Naive B cell (primary cell): Measurements from ENCODE around the gene CNTN1. TPM values are rescaled to one million over a fixed set of nuclear protein-coding genes. Genes with fewer than 3 reads are reported as not detected.

ENCODE experiments used
- ATAC-seq, 2 donors: fragments of 150-1000 bp; cut with Tn5 transposase; 2 replicates each; pipeline ENCODE4 v1.10.0; 2021; ENCODE audit warnings: low read depth in 2 of 2, mild to moderate bottlenecking in 2 of 2, moderate library complexity in 2 of 2
- DNase-seq: peaks from one replicate; pipeline ENCODE4 v3.0.0; 2022
- H3K27ac Mint-ChIP-seq, 6 donors: one replicate each; pipeline ENCODE4 v1.8.0; 2020 to 2022; ENCODE audit warnings: mild to moderate bottlenecking in 6 of 6, mixed read lengths in 6 of 6, moderate library complexity in 5 of 6, inconsistent platforms in 2 of 6
- H3K27me3 Mint-ChIP-seq, 3 donors: one replicate each; pipeline ENCODE4 v1.8.0; 2021 to 2022; ENCODE audit warnings: mixed read lengths in 3 of 3, mild to moderate bottlenecking in 1 of 3
- H3K36me3 Mint-ChIP-seq, 2 donors: one replicate each; pipeline ENCODE4 v1.8.0; 2020 to 2022; ENCODE audit warnings: mixed read lengths in 2 of 2, inconsistent platforms in 1 of 2, mild to moderate bottlenecking in 1 of 2
- H3K4me1 Mint-ChIP-seq, 3 donors: one replicate each; pipeline ENCODE4 v1.8.0; 2020 to 2022; ENCODE audit warnings: mixed read lengths in 3 of 3, inconsistent platforms in 1 of 3, mild to moderate bottlenecking in 1 of 3, moderate library complexity in 1 of 3
- H3K4me3 Mint-ChIP-seq, 8 donors: one replicate each; pipeline ENCODE4 v1.8.0; 2020 to 2022; ENCODE audit warnings: mild to moderate bottlenecking in 8 of 8, mixed read lengths in 8 of 8, moderate library complexity in 8 of 8, inconsistent platforms in 2 of 8
- H3K9me3 Mint-ChIP-seq, 7 donors: one replicate each; pipeline ENCODE4 v1.8.0; 2020 to 2022; ENCODE audit warnings: mixed read lengths in 7 of 7, mild to moderate bottlenecking in 5 of 7, inconsistent platforms in 2 of 7, moderate library complexity in 1 of 7
- polyA plus RNA-seq, 6 donors: library from polyadenylated mRNA; unstranded; fragments of 300-500 nt; fragmentation: Illumina TruSeq; gene quantifications; one replicate each; pipeline ENCODE4 v1.2.3, GENCODE V29; 2021; ENCODE audit warnings: low read depth in 6 of 6

The CNTN1 gene
- not detected for polyA plus RNA-seq

GRCh38 chr12:40691913-40692764 lies at the start of gene CNTN1:
CNTN1 (plus strand) TSS chr12:40692439.
- H3K36me3 Mint-ChIP-seq: no peaks in the 10 kb centered on the region
- H3K27me3 Mint-ChIP-seq: peaks cover 32 to 47% (median 38%) of the 10 kb centered on the region in 3 donors
- H3K27ac Mint-ChIP-seq: no peak within 1 kb of the TSS
- H3K4me3 Mint-ChIP-seq: peak within 1 kb of the TSS in 3 of 8 donors; percentile 1 to 55 (median 16)
- H3K9me3 Mint-ChIP-seq: peaks cover 0 to 4% (median 0%) of the 10 kb centered on the region in 7 donors
- DNase-seq: no peak
- H3K4me1 Mint-ChIP-seq: peaks cover 0 to 3% (median 0%) of the 10 kb centered on the region in 3 donors
- ATAC-seq: no peak

DNA sequence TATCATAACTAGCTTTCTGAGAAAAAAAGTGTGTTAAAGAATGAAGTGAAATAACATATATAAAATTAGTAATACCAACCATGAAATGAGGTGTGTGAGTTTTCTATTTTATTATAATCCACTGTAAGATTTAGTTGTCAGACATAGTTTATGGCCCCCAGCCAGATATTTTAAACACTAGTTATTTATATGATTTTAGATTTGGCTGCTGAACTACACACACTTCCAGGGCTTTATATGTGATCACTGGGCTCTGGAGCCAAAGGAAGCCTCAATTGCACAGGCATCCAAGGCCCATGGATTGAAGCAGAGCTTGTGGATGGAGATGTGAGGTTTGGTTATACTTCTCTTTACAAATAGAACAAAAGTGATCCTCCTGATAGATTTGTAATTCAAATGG lies 48.7 kb upstream of the CNTN1 start:
- H3K27ac Mint-ChIP-seq: no peak overlapping the region
- H3K27me3 Mint-ChIP-seq: no peaks in the 10 kb centered on the region
- H3K4me1 Mint-ChIP-seq: no peaks in the 10 kb centered on the region
- H3K36me3 Mint-ChIP-seq: no peaks in the 10 kb centered on the region
- ATAC-seq (no peak), DNase-seq (no peak)
- H3K9me3 Mint-ChIP-seq: peaks cover 7 to 24% (median 14%) of the 10 kb centered on the region in 7 donors
- H3K4me3 Mint-ChIP-seq: no peak overlapping the region

- Mint-ChIP-seq H3K27me3 (no peaks in the 10 kb centered on the region), H3K27ac (no peak overlapping the region), H3K4me1 (no peaks in the 10 kb centered on the region), H3K4me3 (no peak overlapping the region), H3K36me3 (no peaks in the 10 kb centered on the region), H3K9me3 (peaks cover 6 to 20% (median 12%) of the 10 kb centered on the region in 7 donors)
- no peak for DNase-seq
- no peak for ATAC-seq
These were observed 48.3 kb upstream of the CNTN1 start for GRCh38 chr12:40643976-40644375.

DNA sequence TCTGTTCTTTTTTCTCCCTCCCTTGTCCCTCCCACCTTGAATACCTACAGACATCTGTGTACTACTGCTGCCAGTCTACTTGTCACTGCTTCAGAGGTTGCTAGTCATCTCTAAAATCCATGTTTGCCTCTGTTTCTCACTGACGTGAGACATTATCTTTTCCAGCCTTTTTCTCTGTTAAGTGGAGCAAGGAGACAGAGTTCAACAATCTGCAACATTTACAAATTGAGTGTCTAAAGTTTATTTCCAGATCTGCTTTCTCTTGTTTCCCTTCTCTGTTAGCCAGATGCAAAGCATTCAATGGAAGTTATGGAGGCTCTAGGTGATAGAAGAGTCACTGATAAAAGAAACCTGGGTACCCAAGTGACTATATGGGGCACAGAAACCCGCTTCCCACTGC lies 47.5 kb upstream of the CNTN1 start:
- Mint-ChIP-seq H3K9me3 (peaks cover 4 to 14% (median 12%) of the 10 kb centered on the region in 7 donors), H3K27ac (no peak overlapping the region), H3K36me3 (no peaks in the 10 kb centered on the region), H3K27me3 (no peaks in the 10 kb centered on the region), H3K4me3 (no peak overlapping the region), H3K4me1 (no peaks in the 10 kb centered on the region)
- no peak for DNase-seq
- no peak for ATAC-seq

DNA sequence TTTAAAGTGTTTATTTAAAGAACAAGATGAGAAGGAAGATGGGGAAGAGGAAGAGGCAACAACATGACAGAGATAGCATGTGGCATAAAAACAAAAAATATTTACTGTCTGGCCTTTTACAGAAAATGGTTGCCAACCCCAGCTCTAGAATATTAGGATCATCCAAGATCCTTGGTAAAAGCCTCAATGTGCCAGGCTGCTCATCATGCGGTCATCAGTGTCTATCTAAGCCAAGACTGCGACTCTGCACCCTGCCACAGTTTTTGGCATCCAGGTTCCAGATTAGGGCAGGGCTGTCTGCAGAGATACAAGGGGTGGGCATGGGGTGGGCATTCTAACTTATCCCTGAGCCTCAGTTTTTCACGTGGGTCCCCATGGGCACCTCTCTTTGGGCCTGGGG lies 46.9 kb upstream of the CNTN1 start:
- no peak for DNase-seq
- H3K9me3 Mint-ChIP-seq: peaks cover 1 to 13% (median 9%) of the 10 kb centered on the region in 7 donors
- H3K4me1 Mint-ChIP-seq: no peaks in the 10 kb centered on the region
- H3K27ac Mint-ChIP-seq: no peak overlapping the region
- H3K36me3 Mint-ChIP-seq: no peaks in the 10 kb centered on the region
- no peak for ATAC-seq
- no peaks in the 10 kb centered on the region for H3K27me3 Mint-ChIP-seq
- H3K4me3 Mint-ChIP-seq: no peak overlapping the region

DNA sequence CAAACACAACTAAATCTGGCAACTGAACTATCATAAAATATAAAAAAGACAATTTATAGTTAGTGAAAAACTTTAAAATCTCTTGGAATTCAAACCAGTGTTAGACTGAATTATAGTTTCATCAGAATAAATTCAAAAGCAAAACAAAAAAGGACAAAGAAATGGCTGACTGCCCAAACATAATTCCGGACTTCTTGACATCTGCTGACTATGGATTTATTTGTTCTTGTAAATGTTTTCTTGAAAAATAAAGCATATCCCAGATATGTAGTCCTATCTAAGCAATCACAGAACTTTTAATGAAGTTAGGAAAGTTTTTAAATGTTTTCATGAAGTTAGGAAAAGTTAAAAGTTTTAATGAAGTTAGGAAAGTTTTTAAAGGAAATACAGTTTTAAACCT lies 45.8 kb upstream of the CNTN1 start:
- H3K36me3 Mint-ChIP-seq: no peaks in the 10 kb centered on the region
- H3K27ac Mint-ChIP-seq: no peak overlapping the region
- no peaks in the 10 kb centered on the region for H3K27me3 Mint-ChIP-seq

DNA sequence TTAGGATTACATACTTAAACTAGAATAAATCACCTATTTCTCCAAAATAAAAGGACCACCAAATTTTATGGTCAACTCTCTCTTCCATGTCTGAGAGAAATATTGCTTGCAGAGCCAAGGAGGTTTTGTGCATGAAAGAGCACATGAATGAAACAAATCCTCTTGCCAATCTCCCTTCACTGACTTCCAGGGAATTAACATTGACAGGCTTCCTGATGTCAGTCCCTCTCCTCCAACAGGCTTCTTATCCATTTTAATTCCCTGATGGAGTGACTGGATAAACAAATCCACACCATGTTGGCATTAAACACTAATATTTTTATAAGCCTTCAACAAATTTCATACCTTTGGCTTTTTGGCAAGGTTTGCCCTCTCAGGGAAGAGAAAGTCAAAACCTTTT lies 45.3 kb upstream of the CNTN1 start:
- Mint-ChIP-seq H3K4me1 (no peaks in the 10 kb centered on the region), H3K4me3 (no peak overlapping the region), H3K36me3 (no peaks in the 10 kb centered on the region), H3K9me3 (peaks cover under 1 to 7% (median 3%) of the 10 kb centered on the region in 7 donors), H3K27ac (no peak overlapping the region), H3K27me3 (no peaks in the 10 kb centered on the region)
- ATAC-seq: no peak
- DNase-seq: no peak

More for the DNA sequence above, 45.8 kb upstream of the CNTN1 start:
- Mint-ChIP-seq H3K4me3 (no peak overlapping the region), H3K9me3 (peaks cover 2 to 10% (median 5%) of the 10 kb centered on the region in 7 donors), H3K4me1 (no peaks in the 10 kb centered on the region)
- no peak for DNase-seq
- no peak for ATAC-seq

DNA sequence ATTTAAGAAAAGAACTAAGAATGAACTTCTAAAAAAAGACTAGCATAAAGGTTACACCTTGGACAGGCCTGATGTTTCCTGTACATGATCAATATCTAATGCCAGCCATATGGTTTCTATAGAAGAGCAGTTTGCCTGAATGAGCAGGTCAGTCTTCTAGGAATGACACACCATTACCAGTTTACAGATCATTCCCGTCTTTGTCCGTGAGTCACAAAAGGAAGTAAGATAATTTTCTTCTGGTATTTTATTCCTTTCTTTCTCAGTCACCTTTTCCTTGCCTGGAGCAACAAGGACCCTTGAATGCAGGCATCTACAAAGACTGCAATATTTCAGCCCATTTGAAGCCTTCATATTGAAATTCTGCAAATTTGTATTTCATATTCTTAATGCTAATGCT lies 44.6 kb upstream of the CNTN1 start:
- Mint-ChIP-seq H3K9me3 (peaks cover 0 to 6% (median 3%) of the 10 kb centered on the region in 7 donors), H3K27me3 (no peaks in the 10 kb centered on the region), H3K4me1 (no peaks in the 10 kb centered on the region), H3K27ac (no peak overlapping the region), H3K4me3 (no peak overlapping the region), H3K36me3 (no peaks in the 10 kb centered on the region)
- ATAC-seq (no peak), DNase-seq (no peak)

- DNase-seq (no peak), ATAC-seq (no peak)
- Mint-ChIP-seq H3K27me3 (no peaks in the 10 kb centered on the region), H3K4me1 (no peaks in the 10 kb centered on the region), H3K27ac (no peak overlapping the region), H3K36me3 (no peaks in the 10 kb centered on the region), H3K4me3 (no peak overlapping the region), H3K9me3 (peaks cover 0 to 4% (median 0%) of the 10 kb centered on the region in 7 donors)
These were observed 43.7 kb upstream of the CNTN1 start for GRCh38 chr12:40648519-40648918.

- Mint-ChIP-seq H3K9me3 (peaks cover 0 to 4% (median 0%) of the 10 kb centered on the region in 7 donors), H3K36me3 (no peaks in the 10 kb centered on the region), H3K4me3 (no peak overlapping the region), H3K4me1 (no peaks in the 10 kb centered on the region), H3K27ac (no peak overlapping the region), H3K27me3 (no peaks in the 10 kb centered on the region)
- ATAC-seq (no peak), DNase-seq (no peak)
These were observed 42.1 kb upstream of the CNTN1 start for GRCh38 chr12:40650038-40650704.

GRCh38 chr12:40655451-40655850 lies 36.8 kb upstream of the CNTN1 start:
- Mint-ChIP-seq H3K27me3 (no peaks in the 10 kb centered on the region), H3K4me3 (no peak overlapping the region), H3K4me1 (no peaks in the 10 kb centered on the region), H3K9me3 (peaks cover 0 to 5% (median 0%) of the 10 kb centered on the region in 7 donors), H3K27ac (no peak overlapping the region), H3K36me3 (no peaks in the 10 kb centered on the region)
- ATAC-seq (no peak), DNase-seq (no peak)

- no peaks in the 10 kb centered on the region for H3K27me3 Mint-ChIP-seq
- no peaks in the 10 kb centered on the region for H3K36me3 Mint-ChIP-seq
- no peaks in the 10 kb centered on the region for H3K4me1 Mint-ChIP-seq
- H3K27ac Mint-ChIP-seq: no peak overlapping the region
- ATAC-seq (no peak), DNase-seq (no peak)
- H3K9me3 Mint-ChIP-seq: peaks cover 0 to 31% (median 9%) of the 10 kb centered on the region in 7 donors
- no peak overlapping the region for H3K4me3 Mint-ChIP-seq
These were observed 29.9 kb upstream of the CNTN1 start for GRCh38 chr12:40662366-40662765.

DNA sequence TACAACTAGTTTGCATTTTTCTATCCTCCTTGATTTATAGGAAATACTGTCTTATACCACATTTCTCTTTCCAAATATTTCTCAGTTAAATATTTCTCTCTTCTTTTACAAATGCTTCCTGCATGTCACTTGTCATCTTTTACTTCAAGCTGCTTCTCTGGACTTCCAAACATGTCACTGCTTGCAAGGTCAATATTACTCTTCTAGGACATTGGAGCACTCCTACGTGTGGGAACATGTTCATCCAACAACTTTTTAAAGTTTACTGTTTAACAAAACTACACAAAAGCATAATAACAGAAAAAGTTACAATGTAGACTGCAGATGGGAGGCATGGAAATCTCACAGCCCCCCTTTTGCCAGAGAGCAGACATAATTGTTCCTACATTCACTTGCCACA lies 28.5 kb upstream of the CNTN1 start:
- H3K4me1 Mint-ChIP-seq: no peaks in the 10 kb centered on the region
- ATAC-seq (no peak), DNase-seq (no peak)
- peak overlapping the region in 1 of 6 donors; percentile 26 for H3K27ac Mint-ChIP-seq
- H3K4me3 Mint-ChIP-seq: no peak overlapping the region
- H3K9me3 Mint-ChIP-seq: peaks cover 0 to 31% (median 9%) of the 10 kb centered on the region in 7 donors
- H3K27me3 Mint-ChIP-seq: no peaks in the 10 kb centered on the region
- no peaks in the 10 kb centered on the region for H3K36me3 Mint-ChIP-seq

- DNase-seq (no peak), ATAC-seq (no peak)
- Mint-ChIP-seq H3K4me1 (no peaks in the 10 kb centered on the region), H3K27me3 (no peaks in the 10 kb centered on the region), H3K4me3 (no peak overlapping the region), H3K27ac (no peak overlapping the region), H3K36me3 (no peaks in the 10 kb centered on the region), H3K9me3 (peaks cover 0 to 10% (median 3%) of the 10 kb centered on the region in 7 donors)
These were observed 24.1 kb upstream of the CNTN1 start for GRCh38 chr12:40668099-40668529.
